ENCODE data around the gene WDR70. TPM values are rescaled to one million over a fixed set of nuclear protein-coding genes. Genes with fewer than 3 reads are reported as not detected.
"Not testable (repeated sequence)": the region's sequence is repeated elsewhere in the genome, so short reads cannot be mapped to it uniquely, and the experiment has no call there.

The WDR70 gene
- total and polyA plus RNA-seq, 3 experiments from 2014 or later = 15.5 to 39.1 (median 36.5) TPM

DNA sequence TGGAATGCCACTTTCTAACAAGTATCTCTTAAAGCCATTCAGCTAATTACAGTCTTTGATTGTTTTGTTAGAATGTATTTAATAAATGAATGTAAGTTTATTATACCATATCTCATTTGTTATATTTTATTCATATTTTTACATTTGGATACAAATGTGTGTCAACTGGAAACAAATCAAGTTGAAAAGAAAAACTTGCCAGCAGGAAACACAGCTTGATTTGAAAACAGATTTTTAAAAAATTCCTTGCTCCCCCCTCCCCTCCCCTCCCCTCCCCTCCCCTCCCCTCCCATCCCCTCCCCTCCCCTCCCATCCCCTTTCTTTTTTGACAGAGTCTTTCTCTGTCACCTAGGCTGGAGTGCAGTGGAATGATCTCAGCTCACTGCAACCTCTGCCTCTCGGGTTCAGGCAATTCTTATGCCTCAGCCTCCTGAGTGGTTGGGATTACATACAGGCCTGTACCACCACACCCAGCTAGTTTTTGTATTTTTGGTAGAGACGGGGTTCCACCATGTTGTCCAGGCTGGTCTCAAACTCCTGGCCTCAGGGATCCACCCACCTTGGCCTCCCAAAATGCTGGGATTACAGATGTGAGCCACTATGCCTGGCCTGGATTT lies 227.6 kb downstream of the WDR70 start:
- no peak overlapping the region for H3K27ac Mint-ChIP-seq
- peaks cover 21 to 41% (median 25%) of the 10 kb centered on the region in 3 donors for H3K36me3 Mint-ChIP-seq
- DNase-seq = no peak
- ChIA-PET CTCF (no interaction called here), POLR2A (no interaction called here)
- H3K27ac ChIP-seq (ENCODE audit: low read depth, low read length) = no peak overlapping the region
- H3K4me3 ChIP-seq (ENCODE audit: low read length) = no peak overlapping the region
- no peaks in the 10 kb centered on the region for H3K9me3 ChIP-seq (ENCODE audit: low read length)
- no peaks in the 10 kb centered on the region for H3K27me3 ChIP-seq (ENCODE audit: insufficient read depth, low read length, poor library complexity, severe bottlenecking)
- H3K4me1 Mint-ChIP-seq = peaks cover 4 to 7% (median 6%) of the 10 kb centered on the region in 3 donors
- H3K4me3 Mint-ChIP-seq = no peak overlapping the region
- no peaks in the 10 kb centered on the region for H3K4me1 ChIP-seq (ENCODE audit: insufficient read depth, low read length)
- no peaks in the 10 kb centered on the region for H3K36me3 ChIP-seq (ENCODE audit: insufficient read depth, low read length)
- H3K27me3 Mint-ChIP-seq = no peaks in the 10 kb centered on the region
- peaks cover 0 to 2% (median under 1%) of the 10 kb centered on the region in 5 donors for H3K9me3 Mint-ChIP-seq

DNA sequence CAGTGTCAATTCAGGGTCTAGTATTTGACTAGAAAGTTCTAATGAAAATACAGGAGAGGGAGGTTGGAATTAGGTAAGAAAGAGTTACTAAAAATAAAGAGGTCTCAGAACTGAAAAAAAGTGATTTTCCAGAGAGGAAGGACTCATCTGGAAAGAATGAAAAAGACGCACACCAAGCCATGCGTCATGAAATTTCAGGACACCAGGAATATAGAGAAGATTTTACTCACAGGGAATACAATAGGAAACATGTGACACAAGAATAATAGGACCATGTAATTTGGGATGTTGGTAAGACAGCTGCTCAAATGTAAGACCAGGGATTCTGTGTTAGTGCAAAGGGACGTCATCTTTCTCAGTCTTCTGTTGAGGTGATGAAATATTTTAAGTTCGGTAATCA lies 236.1 kb downstream of the WDR70 start:
- Mint-ChIP-seq H3K27me3 (no peaks in the 10 kb centered on the region), H3K9me3 (peaks cover 0 to 3% (median 0%) of the 10 kb centered on the region in 5 donors), H3K27ac (peak overlapping the region in 1 of 8 donors; percentile 38), H3K4me3 (no peak overlapping the region), H3K36me3 (peaks cover 17 to 26% (median 21%) of the 10 kb centered on the region in 3 donors), H3K4me1 (peaks cover 0 to 5% (median 1%) of the 10 kb centered on the region in 3 donors)
- H3K27ac ChIP-seq (ENCODE audit: low read depth, low read length) = no peak overlapping the region
- CTCF ChIA-PET = no interaction called here
- no peak for DNase-seq
- POLR2A ChIA-PET = no interaction called here
- no peaks in the 10 kb centered on the region for H3K27me3 ChIP-seq (ENCODE audit: insufficient read depth, low read length, poor library complexity, severe bottlenecking)
- H3K4me1 ChIP-seq (ENCODE audit: insufficient read depth, low read length) = no peaks in the 10 kb centered on the region
- no peaks in the 10 kb centered on the region for H3K9me3 ChIP-seq (ENCODE audit: low read length)
- no peaks in the 10 kb centered on the region for H3K36me3 ChIP-seq (ENCODE audit: insufficient read depth, low read length)
- H3K4me3 ChIP-seq (ENCODE audit: low read length) = no peak overlapping the region

DNA sequence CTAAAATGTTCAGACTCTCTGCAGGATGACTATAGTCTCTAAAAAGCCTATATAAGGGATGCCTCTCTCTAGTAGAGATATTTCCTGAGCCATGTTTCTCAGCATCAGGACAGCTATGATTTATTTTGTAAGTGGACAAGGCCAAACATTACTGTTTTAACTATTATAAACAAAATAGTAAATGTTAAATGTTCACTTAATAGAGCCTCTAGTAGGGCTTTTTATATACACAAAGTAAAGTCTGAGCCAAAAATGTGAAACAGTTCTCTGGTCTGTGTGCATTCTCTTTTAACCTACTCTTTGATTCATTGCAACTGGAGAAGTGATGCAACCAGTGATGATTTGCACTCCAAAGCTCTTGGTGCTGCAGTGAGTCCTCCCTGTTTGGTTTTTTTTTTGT lies 240.2 kb downstream of the WDR70 start:
- CTCF ChIA-PET = no interaction called here
- Histone ChIP-seq H3K4me3 (ENCODE audit: low read length) (no peak overlapping the region), H3K36me3 (ENCODE audit: insufficient read depth, low read length) (no peaks in the 10 kb centered on the region), H3K27ac (ENCODE audit: low read depth, low read length) (no peak overlapping the region), H3K27me3 (ENCODE audit: insufficient read depth, low read length, poor library complexity, severe bottlenecking) (no peaks in the 10 kb centered on the region), H3K4me1 (ENCODE audit: insufficient read depth, low read length) (no peaks in the 10 kb centered on the region), H3K9me3 (ENCODE audit: low read length) (no peaks in the 10 kb centered on the region)
- Mint-ChIP-seq H3K4me3 (no peak overlapping the region), H3K9me3 (peaks cover 0 to 9% (median 7%) of the 10 kb centered on the region in 5 donors), H3K27ac (no peak overlapping the region), H3K36me3 (peaks cover 20 to 38% (median 33%) of the 10 kb centered on the region in 3 donors), H3K4me1 (peaks cover 0 to 5% (median 1%) of the 10 kb centered on the region in 3 donors), H3K27me3 (no peaks in the 10 kb centered on the region)
- DNase-seq = no peak
- POLR2A ChIA-PET = no interaction called here

DNA sequence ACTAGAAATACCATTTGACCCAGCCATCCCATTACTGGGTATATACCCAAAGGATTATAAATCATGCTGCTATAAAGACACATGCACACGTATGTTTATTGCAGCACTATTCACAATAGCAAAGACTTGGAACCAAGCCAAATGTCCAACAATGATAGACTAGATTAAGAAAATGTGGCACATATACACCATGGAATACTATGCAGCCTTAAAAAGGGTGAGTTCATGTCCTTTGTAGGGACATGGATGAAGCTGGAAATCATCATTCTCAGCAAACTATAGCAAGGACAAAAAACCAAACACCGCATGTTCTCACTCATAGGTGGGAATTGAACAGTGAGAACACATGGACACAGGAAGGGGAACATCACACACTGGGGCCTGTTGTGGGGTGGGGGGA lies 243.2 kb downstream of the WDR70 start:
- H3K27me3 Mint-ChIP-seq; CTCF ChIA-PET; H3K4me3 Mint-ChIP-seq; H3K4me3 ChIP-seq (ENCODE audit: low read length); H3K4me1 ChIP-seq (ENCODE audit: insufficient read depth, low read length); H3K27me3 ChIP-seq (ENCODE audit: insufficient read depth, low read length, poor library complexity, severe bottlenecking); H3K27ac Mint-ChIP-seq; H3K27ac ChIP-seq (ENCODE audit: low read depth, low read length); DNase-seq; POLR2A ChIA-PET; H3K36me3 ChIP-seq (ENCODE audit: insufficient read depth, low read length); H3K4me1 Mint-ChIP-seq; H3K9me3 ChIP-seq (ENCODE audit: low read length): not testable (repeated sequence)
- Mint-ChIP-seq H3K9me3 (peaks cover 4 to 23% (median 18%) of the 10 kb centered on the region in 5 donors), H3K36me3 (peaks cover 22 to 53% (median 44%) of the 10 kb centered on the region in 3 donors)

DNA sequence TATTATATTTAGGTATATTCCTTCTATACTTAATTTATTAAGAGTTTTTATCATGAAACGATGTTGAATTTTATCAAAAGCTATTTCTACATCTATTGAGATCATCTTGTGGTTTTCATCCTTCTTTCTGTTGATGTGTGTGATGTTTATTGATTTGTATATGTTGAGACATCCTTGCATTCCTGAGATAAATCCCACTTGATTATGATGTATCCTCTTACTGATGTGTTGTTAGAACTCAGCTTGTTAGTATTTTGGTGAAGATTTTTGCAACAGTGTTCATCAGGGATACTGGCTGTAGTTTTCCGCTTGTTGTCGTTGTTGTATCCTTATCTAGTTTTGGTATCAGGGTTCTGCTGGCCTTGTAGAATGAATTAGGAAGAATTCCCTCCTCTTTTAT lies 247.1 kb downstream of the WDR70 start:
- Mint-ChIP-seq H3K27me3 (no peaks in the 10 kb centered on the region), H3K4me3 (no peak overlapping the region), H3K9me3 (peaks cover 28 to 45% (median 33%) of the 10 kb centered on the region in 5 donors), H3K27ac (no peak overlapping the region), H3K36me3 (peaks cover 28 to 74% (median 62%) of the 10 kb centered on the region in 3 donors), H3K4me1 (no peaks in the 10 kb centered on the region)
- ChIA-PET POLR2A (no interaction called here), CTCF (no interaction called here)
- Histone ChIP-seq H3K9me3 (ENCODE audit: low read length) (peaks cover 17% of the 10 kb centered on the region), H3K36me3 (ENCODE audit: insufficient read depth, low read length) (peaks cover 4% of the 10 kb centered on the region), H3K4me1 (ENCODE audit: insufficient read depth, low read length) (no peaks in the 10 kb centered on the region), H3K27ac (ENCODE audit: low read depth, low read length) (no peak overlapping the region), H3K4me3 (ENCODE audit: low read length) (no peak overlapping the region), H3K27me3 (ENCODE audit: insufficient read depth, low read length, poor library complexity, severe bottlenecking) (no peaks in the 10 kb centered on the region)
- no peak for DNase-seq

DNA sequence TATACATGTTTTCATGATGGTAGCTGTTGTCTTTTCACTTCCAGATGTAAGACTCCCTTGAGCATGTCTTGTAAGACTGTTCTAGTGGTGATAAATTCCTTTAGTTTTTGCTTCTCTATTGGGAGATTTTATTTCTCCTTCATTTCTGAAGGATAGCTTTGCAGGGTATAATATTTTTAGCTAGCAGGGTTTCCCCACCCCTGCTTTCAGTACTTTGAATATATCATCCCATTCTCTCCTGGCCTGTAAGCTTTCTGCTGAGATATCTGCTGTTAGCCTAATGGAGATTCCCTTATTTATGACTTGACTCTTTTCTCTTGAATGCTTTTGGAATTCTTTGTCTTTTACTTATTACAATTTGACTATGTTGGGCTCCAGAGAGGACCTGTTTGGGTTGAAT lies 249.8 kb downstream of the WDR70 start:
- Mint-ChIP-seq H3K4me3 (no peak overlapping the region), H3K27ac (no peak overlapping the region), H3K9me3 (peaks cover 25 to 44% (median 33%) of the 10 kb centered on the region in 5 donors), H3K27me3 (no peaks in the 10 kb centered on the region), H3K4me1 (no peaks in the 10 kb centered on the region), H3K36me3 (peaks cover 30 to 80% (median 65%) of the 10 kb centered on the region in 3 donors)
- ChIA-PET CTCF (no interaction called here), POLR2A (no interaction called here)
- Histone ChIP-seq H3K36me3 (ENCODE audit: insufficient read depth, low read length) (peaks cover 4% of the 10 kb centered on the region), H3K4me1 (ENCODE audit: insufficient read depth, low read length) (no peaks in the 10 kb centered on the region), H3K9me3 (ENCODE audit: low read length) (peaks cover 17% of the 10 kb centered on the region), H3K27me3 (ENCODE audit: insufficient read depth, low read length, poor library complexity, severe bottlenecking) (no peaks in the 10 kb centered on the region), H3K27ac (ENCODE audit: low read depth, low read length) (no peak overlapping the region), H3K4me3 (ENCODE audit: low read length) (no peak overlapping the region)
- DNase-seq = no peak

DNA sequence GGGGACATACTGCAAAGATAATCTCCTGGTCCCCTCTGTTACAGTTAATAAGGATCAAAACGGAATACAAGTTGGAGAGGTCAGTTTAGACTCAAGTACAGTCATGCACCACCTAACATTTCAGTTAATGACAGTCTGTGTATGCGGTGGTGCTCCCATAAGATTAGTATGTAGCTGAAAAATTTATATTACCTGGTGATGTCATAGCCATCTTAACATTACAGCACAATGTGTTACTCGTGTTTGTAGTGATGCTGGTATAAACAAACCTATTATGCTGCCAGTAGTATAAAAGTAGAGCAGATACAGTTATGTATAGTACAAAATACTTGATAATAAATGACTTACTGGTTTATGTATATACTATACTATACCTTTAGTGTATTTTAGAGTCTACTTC lies 252.8 kb downstream of the WDR70 start:
- ChIA-PET CTCF (no interaction called here), POLR2A (no interaction called here)
- Mint-ChIP-seq H3K4me1 (peaks cover 0 to 3% (median 0%) of the 10 kb centered on the region in 3 donors), H3K36me3 (peaks cover 32 to 70% (median 60%) of the 10 kb centered on the region in 3 donors), H3K27ac (no peak overlapping the region), H3K9me3 (peaks cover 20 to 32% (median 28%) of the 10 kb centered on the region in 5 donors), H3K4me3 (no peak overlapping the region), H3K27me3 (no peaks in the 10 kb centered on the region)
- H3K9me3 ChIP-seq (ENCODE audit: low read length) = peaks cover 17% of the 10 kb centered on the region
- peaks cover 4% of the 10 kb centered on the region for H3K36me3 ChIP-seq (ENCODE audit: insufficient read depth, low read length)
- H3K27ac ChIP-seq (ENCODE audit: low read depth, low read length) = no peak overlapping the region
- H3K27me3 ChIP-seq (ENCODE audit: insufficient read depth, low read length, poor library complexity, severe bottlenecking) = no peaks in the 10 kb centered on the region
- no peak for DNase-seq
- H3K4me3 ChIP-seq (ENCODE audit: low read length) = no peak overlapping the region
- H3K4me1 ChIP-seq (ENCODE audit: insufficient read depth, low read length) = no peaks in the 10 kb centered on the region

DNA sequence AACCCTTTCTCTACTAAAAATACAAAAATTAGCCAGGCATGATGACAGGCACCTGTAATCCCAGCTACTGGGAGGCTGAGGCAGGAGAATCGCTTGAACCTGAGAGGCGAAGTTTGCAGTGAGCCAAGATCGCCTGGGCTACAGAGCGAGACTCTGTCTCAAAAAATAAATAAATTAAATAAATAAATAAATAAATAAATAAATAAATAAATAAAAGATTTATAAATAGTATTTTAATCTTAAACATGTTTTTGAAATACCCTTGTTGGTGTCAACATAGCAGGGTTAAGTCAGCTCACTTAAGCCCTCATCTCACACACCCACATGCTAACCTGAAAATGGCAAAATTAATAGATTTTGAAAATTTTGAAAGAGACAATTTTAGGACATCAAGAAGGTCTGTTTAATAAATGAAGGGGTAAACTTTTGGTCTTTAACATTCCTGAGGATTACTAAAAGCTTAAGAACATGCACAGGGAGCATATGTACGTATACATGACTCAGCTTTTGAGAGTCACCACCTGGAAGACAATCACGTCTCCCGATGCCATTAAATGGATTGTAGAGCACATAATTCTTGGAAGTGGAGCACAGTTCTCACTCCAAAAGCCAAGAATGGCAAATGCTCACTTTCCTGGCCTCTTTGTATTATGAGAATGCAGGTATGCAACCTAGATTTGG lies 258.2 kb downstream of the WDR70 start:
- no peak overlapping the region for H3K27ac ChIP-seq (ENCODE audit: low read depth, low read length)
- POLR2A ChIA-PET = no interaction called here
- no peaks in the 10 kb centered on the region for H3K9me3 ChIP-seq (ENCODE audit: low read length)
- CTCF ChIA-PET = no interaction called here
- Mint-ChIP-seq H3K4me1 (peaks cover 0 to 3% (median 0%) of the 10 kb centered on the region in 3 donors), H3K27ac (no peak overlapping the region), H3K27me3 (no peaks in the 10 kb centered on the region), H3K4me3 (no peak overlapping the region), H3K36me3 (peaks cover 15 to 26% (median 25%) of the 10 kb centered on the region in 3 donors), H3K9me3 (peaks cover 0 to 2% (median 0%) of the 10 kb centered on the region in 5 donors)
- H3K36me3 ChIP-seq (ENCODE audit: insufficient read depth, low read length) = no peaks in the 10 kb centered on the region
- DNase-seq = no peak
- no peaks in the 10 kb centered on the region for H3K4me1 ChIP-seq (ENCODE audit: insufficient read depth, low read length)
- no peaks in the 10 kb centered on the region for H3K27me3 ChIP-seq (ENCODE audit: insufficient read depth, low read length, poor library complexity, severe bottlenecking)
- no peak overlapping the region for H3K4me3 ChIP-seq (ENCODE audit: low read length)

Data from CD8-positive, alpha-beta memory T cell (primary cell).